MCF 10A (cell line): ENCODE results near the gene ZNF674. TPM values are rescaled to one million over a fixed set of nuclear protein-coding genes. Genes with fewer than 3 reads are reported as not detected.

ENCODE experiments used
- BruUV-seq: library from RNA; stranded (reverse); fragments of 400-500 nt; replicated peaks from 2 replicates; lab custom pipeline; 2021; lab: Mats Ljungman, UMichigan
- CTCF ChIA-PET: fragments of 300-600 bp; sonication (Branson Sonifier 250); formaldehyde crosslinking; extraction: SDS; loops from one replicate; lab custom pipeline; 2021; ENCODE audit warnings: antibody characterized with exemption, inconsistent platforms; lab: Yijun Ruan, JAX
- POLR2A ChIA-PET: fragments of 300-600, 350-650 bp; sonication (Branson Sonifier 250); formaldehyde crosslinking; extraction: SDS; loops from one replicate; lab custom pipeline; 2020; ENCODE audit warnings: antibody characterized with exemption, inconsistent platforms; lab: Yijun Ruan, JAX
- DNase-seq: peaks from one replicate; pipeline ENCODE4 v3.0.0-alpha.2; 2018; ENCODE audit not compliant: unreplicated experiment
- H3K27ac Mint-ChIP-seq: one replicate; pipeline ENCODE4 v1.8.0; 2022; ENCODE audit warnings: mild to moderate bottlenecking, low read depth, mixed read lengths; ENCODE audit not compliant: unreplicated experiment
- H3K27me3 Mint-ChIP-seq: one replicate; pipeline ENCODE4 v1.8.0; 2022; ENCODE audit warnings: mixed read lengths; ENCODE audit not compliant: insufficient read depth, unreplicated experiment
- H3K36me3 Mint-ChIP-seq: one replicate; pipeline ENCODE4 v1.8.0; 2022; ENCODE audit warnings: mild to moderate bottlenecking, moderate library complexity, mixed read lengths; ENCODE audit not compliant: insufficient read depth, unreplicated experiment
- H3K4me1 Mint-ChIP-seq: one replicate; pipeline ENCODE4 v1.8.0; 2022; ENCODE audit warnings: mixed read lengths; ENCODE audit not compliant: insufficient read depth, unreplicated experiment
- H3K4me3 Mint-ChIP-seq: one replicate; pipeline ENCODE4 v1.8.0; 2022; ENCODE audit warnings: mild to moderate bottlenecking, moderate library complexity, mixed read lengths; ENCODE audit not compliant: unreplicated experiment
- H3K9me3 Mint-ChIP-seq: one replicate; pipeline ENCODE4 v1.8.0; 2022; ENCODE audit warnings: mixed read lengths; ENCODE audit not compliant: unreplicated experiment
- intact Hi-C: fragments of 100-400 bp; cut with micrococcal nuclease; formaldehyde crosslinking; loops from 2 replicates; pipeline ENCODE4 v1.14.1; 2022
- total RNA-seq: library from RNA; stranded (reverse); gene quantifications from 2 replicates; pipeline ENCODE4 v1.2.3, GENCODE V29; 2022
- TF ChIP-seq, protein P1 (sequence below): fragments of 200-600 bp; IDR thresholded peaks from one replicate; pipeline ENCODE4 v1.8.0; 2022; ENCODE audit warnings: antibody characterized with exemption, mild to moderate bottlenecking; ENCODE audit not compliant: unreplicated experiment

Gene ZNF674
- total RNA-seq, 1 experiment from 2014 or later: 9.7 TPM

DNA sequence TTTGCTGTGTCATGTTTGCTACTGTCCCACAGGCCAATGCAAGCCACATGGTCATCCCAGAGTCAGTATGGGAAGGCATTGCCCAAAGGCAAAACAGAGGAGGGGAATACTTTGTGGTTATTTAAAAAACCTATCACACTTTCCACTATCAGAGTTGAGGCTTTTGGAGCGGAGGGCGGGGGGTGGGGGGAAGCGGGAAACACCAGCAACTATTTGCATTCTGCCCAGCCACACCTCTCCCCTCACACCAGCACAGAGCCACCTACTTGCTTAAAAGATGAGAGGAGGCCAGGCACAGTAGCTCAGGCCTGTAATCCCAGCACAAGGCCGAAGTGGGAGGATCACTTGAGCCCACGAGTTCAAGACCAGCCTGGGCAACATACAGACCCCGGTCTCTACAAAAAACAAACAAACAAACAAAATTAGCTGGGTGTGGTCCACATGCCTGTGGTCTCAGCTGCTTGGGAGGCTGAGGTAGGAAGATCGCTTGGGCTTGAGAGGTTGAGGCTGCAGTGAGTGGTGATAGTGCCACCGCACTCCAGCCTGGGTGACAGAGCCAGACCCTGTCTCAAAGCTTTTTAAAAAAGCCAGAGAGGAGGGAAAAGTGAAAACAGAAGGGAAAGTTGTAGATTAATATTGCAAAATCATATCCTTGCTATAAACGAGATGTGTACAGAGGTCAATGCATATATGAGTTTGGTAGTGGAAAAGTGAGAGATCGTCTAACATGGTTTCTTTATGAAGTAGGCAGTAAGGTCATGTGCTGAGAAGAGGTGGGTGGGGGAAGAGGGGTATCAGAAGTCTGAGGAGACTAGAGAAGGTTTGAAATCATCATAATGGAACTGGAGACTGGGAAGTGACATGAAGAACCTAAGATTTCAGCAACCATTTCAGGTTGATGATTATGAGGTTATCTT lies 26.5 kb upstream of the ZNF674 start:
- CTCF ChIA-PET: interaction anchor here (0.6 to 0.7 kb wide), 2 partner anchors 9 to 1394 kb away, joined by 3 read pairs; no protein-coding TSS in a partner anchor
- H3K36me3 Mint-ChIP-seq: no peaks in the 10 kb centered on the region
- TF ChIP-seq, protein P1, sequence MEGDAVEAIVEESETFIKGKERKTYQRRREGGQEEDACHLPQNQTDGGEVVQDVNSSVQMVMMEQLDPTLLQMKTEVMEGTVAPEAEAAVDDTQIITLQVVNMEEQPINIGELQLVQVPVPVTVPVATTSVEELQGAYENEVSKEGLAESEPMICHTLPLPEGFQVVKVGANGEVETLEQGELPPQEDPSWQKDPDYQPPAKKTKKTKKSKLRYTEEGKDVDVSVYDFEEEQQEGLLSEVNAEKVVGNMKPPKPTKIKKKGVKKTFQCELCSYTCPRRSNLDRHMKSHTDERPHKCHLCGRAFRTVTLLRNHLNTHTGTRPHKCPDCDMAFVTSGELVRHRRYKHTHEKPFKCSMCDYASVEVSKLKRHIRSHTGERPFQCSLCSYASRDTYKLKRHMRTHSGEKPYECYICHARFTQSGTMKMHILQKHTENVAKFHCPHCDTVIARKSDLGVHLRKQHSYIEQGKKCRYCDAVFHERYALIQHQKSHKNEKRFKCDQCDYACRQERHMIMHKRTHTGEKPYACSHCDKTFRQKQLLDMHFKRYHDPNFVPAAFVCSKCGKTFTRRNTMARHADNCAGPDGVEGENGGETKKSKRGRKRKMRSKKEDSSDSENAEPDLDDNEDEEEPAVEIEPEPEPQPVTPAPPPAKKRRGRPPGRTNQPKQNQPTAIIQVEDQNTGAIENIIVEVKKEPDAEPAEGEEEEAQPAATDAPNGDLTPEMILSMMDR: no peak
- H3K4me3 Mint-ChIP-seq: no peak overlapping the region
- DNase-seq: no peak
- no peaks in the 10 kb centered on the region for H3K9me3 Mint-ChIP-seq
- POLR2A ChIA-PET: interaction anchor here (1.3 to 1.5 kb wide), 2 partner anchors 11 to 15 kb away, joined by 3 to 5 read pairs; no protein-coding TSS in a partner anchor
- H3K27me3 Mint-ChIP-seq: peaks cover 35% of the 10 kb centered on the region
- H3K27ac Mint-ChIP-seq: no peak overlapping the region
- H3K4me1 Mint-ChIP-seq: peaks cover 5% of the 10 kb centered on the region
- intact Hi-C loops: no loop called here
- BruUV-seq: no TSS peak

GRCh38 chrX:46569621-46570020 lies 24.4 kb upstream of the ZNF674 start:
- Mint-ChIP-seq H3K4me1 (peaks cover 5% of the 10 kb centered on the region), H3K27me3 (peaks cover 39% of the 10 kb centered on the region), H3K9me3 (no peaks in the 10 kb centered on the region), H3K36me3 (no peaks in the 10 kb centered on the region), H3K4me3 (no peak overlapping the region), H3K27ac (no peak overlapping the region)
- intact Hi-C loops: no loop called here
- BruUV-seq: no TSS peak
- no peak for DNase-seq
- TF ChIP-seq, protein P1: no peak
- ChIA-PET POLR2A (no interaction called here), CTCF (interaction anchor here (0.6 to 1.4 kb wide), 2 partner anchors 10 to 14 kb away, joined by 3 to 5 read pairs; no protein-coding TSS in a partner anchor)

DNA sequence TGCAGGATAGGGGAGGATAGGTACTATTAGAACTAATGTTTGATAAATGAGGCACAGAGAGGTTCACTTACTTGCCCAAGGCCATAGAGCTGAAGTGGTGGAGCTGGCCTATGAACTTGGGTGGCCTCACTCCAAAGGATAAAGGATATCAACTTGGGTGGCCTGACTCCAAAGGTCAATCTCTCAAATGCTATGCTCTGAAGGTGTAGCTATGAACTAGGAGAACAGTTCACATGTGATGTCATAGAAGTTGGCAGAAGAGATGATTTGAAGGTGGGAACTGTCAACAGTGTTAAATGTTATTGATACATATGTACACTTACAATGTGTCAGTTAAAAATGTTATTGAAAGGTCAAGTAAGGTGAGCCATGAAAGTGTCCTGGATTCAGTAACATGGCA lies 22.2 kb upstream of the ZNF674 start:
- Mint-ChIP-seq H3K27me3 (peaks cover 34% of the 10 kb centered on the region), H3K4me1 (peaks cover 5% of the 10 kb centered on the region), H3K36me3 (no peaks in the 10 kb centered on the region), H3K4me3 (no peak overlapping the region), H3K9me3 (no peaks in the 10 kb centered on the region), H3K27ac (no peak overlapping the region)
- ChIA-PET POLR2A (interaction anchor here (1.4 kb wide), 1 partner anchor 16 kb away, joined by 8 read pairs; no protein-coding TSS in a partner anchor), CTCF (no interaction called here)
- no peak for DNase-seq
- TF ChIP-seq, protein P1: no peak
- intact Hi-C loops: no loop called here
- BruUV-seq: no TSS peak
